Measurements from ENCODE around the gene LARP1B. TPM values are rescaled to one million over a fixed set of nuclear protein-coding genes. Genes with fewer than 3 reads are reported as not detected.
A peak's percentile ranks its signal among the peaks of the same experiment; 100 is the strongest.
"Not testable (repeated sequence)": the region's sequence is repeated elsewhere in the genome, so short reads cannot be mapped to it uniquely, and the experiment has no call there.

LARP1B gene
- total and polyA plus RNA-seq, 2 donors (not counting 1 experiment from before 2014, with no cell fraction given) = 16.8 to 17.1 TPM

DNA sequence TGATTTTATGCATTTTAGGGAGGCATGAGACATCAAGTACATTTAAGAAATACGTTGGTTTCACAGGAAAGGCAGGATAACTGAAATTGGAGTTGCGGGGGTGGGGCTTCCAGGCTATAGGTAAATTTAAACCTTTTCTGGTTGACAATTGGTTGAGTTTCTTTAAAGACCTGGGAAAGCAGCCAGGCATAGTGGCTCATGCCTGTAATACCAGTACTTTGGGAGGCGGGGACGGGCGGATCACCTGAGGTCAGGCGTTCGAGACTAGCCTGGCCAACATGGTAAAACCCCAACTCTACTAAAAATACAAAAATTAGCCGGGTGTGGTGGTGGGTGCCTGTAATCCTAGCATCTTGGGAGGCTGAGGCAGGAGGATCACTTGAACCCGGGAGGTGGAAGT, 6.2 kb upstream of the LARP1B start:
- H3K4me2 ChIP-seq (ENCODE audit: extremely low read depth, insufficient read depth, low read length); H3K79me2 ChIP-seq (ENCODE audit: control insufficient read depth, insufficient read depth, low read length); DNase-seq (ENCODE audit: low read depth in 2 of 2); H3K27ac ChIP-seq (ENCODE audit: insufficient read depth, low read length); H3K4me3 ChIP-seq (replicated peaks in 1 of 4; ENCODE audit: control extremely low read depth in 1 of 4, insufficient read depth in 1 of 4, low read depth in 3 of 4, low read length in 4 of 4); H3K36me3 ChIP-seq (ENCODE audit: control insufficient read depth, insufficient read depth, low read length); H2AFZ ChIP-seq (ENCODE audit: low read length); H4K20me1 ChIP-seq (ENCODE audit: control insufficient read depth, extremely low read depth, insufficient read depth, low read length); H3K9me3 ChIP-seq (ENCODE audit: control insufficient read depth, insufficient read depth, low read depth, low read length); H3K27me3 ChIP-seq (ENCODE audit: control insufficient read depth, insufficient read depth, low read length); H3K4me1 ChIP-seq (ENCODE audit: control insufficient read depth, extremely low read depth, insufficient read depth, low read length); H3K9ac ChIP-seq (ENCODE audit: insufficient read depth, low read length): not testable (repeated sequence)

DNA sequence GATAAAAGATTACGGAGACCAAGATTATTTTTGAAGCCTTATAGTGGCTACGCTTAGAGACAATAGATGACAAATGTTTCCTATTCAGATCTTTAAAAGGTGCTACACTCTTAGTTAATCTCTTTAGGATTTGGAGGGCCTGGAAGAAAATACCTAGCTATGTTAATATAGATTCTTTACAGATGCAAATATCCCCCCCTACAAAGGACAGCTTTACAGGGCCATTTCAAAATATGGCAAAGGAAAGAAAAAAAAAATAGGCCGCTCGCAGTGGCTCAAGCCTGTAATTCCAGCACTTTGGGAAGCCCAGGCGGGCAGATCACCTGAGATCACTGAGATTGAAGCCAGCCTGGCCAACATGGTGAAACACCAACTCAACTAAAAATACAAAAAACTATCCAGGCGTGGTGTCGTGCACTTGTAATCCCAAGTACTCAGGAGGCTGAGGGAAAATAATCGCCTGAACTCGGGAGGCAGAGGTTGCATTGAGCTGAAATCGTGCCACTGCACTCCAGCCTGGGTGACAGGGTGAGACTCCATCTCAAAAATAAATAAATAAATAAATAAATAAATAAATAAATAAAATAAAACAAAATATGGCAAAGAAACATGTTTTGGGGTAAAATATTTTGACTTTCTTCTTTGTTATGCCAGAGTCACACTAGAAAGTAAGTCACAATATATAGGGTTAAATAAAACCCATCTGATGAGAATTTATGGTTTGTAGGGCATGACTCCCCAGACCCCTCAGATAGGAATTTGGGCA, 5.5 kb upstream of the LARP1B start:
- H3K9ac ChIP-seq (ENCODE audit: insufficient read depth, low read length); DNase-seq (ENCODE audit: low read depth in 2 of 2); H3K4me2 ChIP-seq (ENCODE audit: extremely low read depth, insufficient read depth, low read length); H3K36me3 ChIP-seq (ENCODE audit: control insufficient read depth, insufficient read depth, low read length); H3K27ac ChIP-seq (ENCODE audit: insufficient read depth, low read length); H4K20me1 ChIP-seq (ENCODE audit: control insufficient read depth, extremely low read depth, insufficient read depth, low read length); H3K4me1 ChIP-seq (ENCODE audit: control insufficient read depth, extremely low read depth, insufficient read depth, low read length); H3K27me3 ChIP-seq (ENCODE audit: control insufficient read depth, insufficient read depth, low read length); H3K79me2 ChIP-seq (ENCODE audit: control insufficient read depth, insufficient read depth, low read length); H2AFZ ChIP-seq (ENCODE audit: low read length); H3K4me3 ChIP-seq (replicated peaks in 1 of 4; ENCODE audit: control extremely low read depth in 1 of 4, insufficient read depth in 1 of 4, low read depth in 3 of 4, low read length in 4 of 4); H3K9me3 ChIP-seq (ENCODE audit: control insufficient read depth, insufficient read depth, low read depth, low read length): not testable (repeated sequence)

DNA sequence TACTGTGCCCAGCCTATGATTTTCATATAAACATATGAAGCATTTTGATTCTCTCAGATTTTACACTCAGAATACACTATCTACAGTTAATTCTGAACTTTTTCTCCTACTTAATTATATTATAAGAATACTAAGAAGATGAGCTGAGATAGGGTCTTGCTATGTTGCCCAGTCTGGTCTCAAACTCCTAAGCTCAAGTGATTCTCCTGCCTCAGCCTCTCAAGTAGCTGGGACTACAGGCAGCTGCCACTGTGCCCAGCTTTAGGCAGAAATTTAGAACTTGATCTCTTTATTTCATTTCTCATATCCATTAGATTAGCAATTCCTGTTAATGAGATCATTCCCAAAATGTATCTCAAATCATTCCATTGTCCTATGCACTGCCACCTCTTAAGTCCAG, 4.7 kb upstream of the LARP1B start:
- Histone ChIP-seq H3K4me2 (ENCODE audit: extremely low read depth, insufficient read depth, low read length) (no peak overlapping the region), H3K36me3 (ENCODE audit: control insufficient read depth, insufficient read depth, low read length) (no peaks in the 10 kb centered on the region), H3K79me2 (ENCODE audit: control insufficient read depth, insufficient read depth, low read length) (no peaks in the 10 kb centered on the region), H3K27ac (ENCODE audit: insufficient read depth, low read length) (no peak overlapping the region), H3K4me3 (replicated peaks in 1 of 4; ENCODE audit: control extremely low read depth in 1 of 4, insufficient read depth in 1 of 4, low read depth in 3 of 4, low read length in 4 of 4) (no peak overlapping the region), H3K27me3 (ENCODE audit: control insufficient read depth, insufficient read depth, low read length) (no peaks in the 10 kb centered on the region), H4K20me1 (ENCODE audit: control insufficient read depth, extremely low read depth, insufficient read depth, low read length) (no peaks in the 10 kb centered on the region), H3K9ac (ENCODE audit: insufficient read depth, low read length) (no peak overlapping the region), H3K9me3 (ENCODE audit: control insufficient read depth, insufficient read depth, low read depth, low read length) (no peaks in the 10 kb centered on the region), H2AFZ (ENCODE audit: low read length) (no peak overlapping the region), H3K4me1 (ENCODE audit: control insufficient read depth, extremely low read depth, insufficient read depth, low read length) (peaks cover 2% of the 10 kb centered on the region)
- no peak for DNase-seq (ENCODE audit: low read depth in 2 of 2)
- TF ChIP-seq, protein P1, sequence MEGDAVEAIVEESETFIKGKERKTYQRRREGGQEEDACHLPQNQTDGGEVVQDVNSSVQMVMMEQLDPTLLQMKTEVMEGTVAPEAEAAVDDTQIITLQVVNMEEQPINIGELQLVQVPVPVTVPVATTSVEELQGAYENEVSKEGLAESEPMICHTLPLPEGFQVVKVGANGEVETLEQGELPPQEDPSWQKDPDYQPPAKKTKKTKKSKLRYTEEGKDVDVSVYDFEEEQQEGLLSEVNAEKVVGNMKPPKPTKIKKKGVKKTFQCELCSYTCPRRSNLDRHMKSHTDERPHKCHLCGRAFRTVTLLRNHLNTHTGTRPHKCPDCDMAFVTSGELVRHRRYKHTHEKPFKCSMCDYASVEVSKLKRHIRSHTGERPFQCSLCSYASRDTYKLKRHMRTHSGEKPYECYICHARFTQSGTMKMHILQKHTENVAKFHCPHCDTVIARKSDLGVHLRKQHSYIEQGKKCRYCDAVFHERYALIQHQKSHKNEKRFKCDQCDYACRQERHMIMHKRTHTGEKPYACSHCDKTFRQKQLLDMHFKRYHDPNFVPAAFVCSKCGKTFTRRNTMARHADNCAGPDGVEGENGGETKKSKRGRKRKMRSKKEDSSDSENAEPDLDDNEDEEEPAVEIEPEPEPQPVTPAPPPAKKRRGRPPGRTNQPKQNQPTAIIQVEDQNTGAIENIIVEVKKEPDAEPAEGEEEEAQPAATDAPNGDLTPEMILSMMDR (conservative IDR thresholded peaks at IDR 0.05 in 1 of 2, IDR thresholded peaks at IDR 0.05 in 1 of 2; ENCODE audit: low read depth in 1 of 2, low read length in 2 of 2) = no peak
- no peak for TF ChIP-seq EZH2 (IDR thresholded peaks at IDR 0.05; ENCODE audit: low read length, missing control alignments)

DNA sequence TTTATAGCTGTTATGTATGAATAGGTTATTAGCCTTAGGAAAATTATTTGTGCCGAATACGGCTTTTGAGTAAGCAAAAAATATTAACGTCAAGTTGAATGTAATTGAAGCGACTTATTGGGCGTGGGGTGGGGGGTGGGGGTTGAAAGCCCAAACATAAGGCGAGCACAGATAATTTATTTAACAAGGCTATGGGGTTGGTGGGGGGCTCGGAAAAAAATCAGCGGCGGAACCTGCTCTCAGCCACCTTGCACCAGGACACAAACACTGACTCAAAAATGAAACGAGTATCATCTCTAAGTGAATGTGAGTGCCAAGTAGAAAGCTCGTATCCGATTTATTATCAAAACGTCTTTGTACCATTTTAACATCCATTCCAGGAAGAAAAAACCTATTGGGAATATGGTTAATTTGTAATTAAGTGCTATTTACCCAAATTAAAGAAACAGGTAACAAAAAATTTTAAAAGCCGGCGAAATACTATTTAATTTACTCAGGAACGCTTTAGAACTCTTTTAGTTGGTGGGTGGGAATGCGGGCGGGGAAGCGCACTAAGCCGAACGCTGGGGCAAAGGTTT, 902 bp upstream of the LARP1B start:
- no peaks in the 10 kb centered on the region for H4K20me1 ChIP-seq (ENCODE audit: control insufficient read depth, extremely low read depth, insufficient read depth, low read length)
- H3K36me3 ChIP-seq (ENCODE audit: control insufficient read depth, insufficient read depth, low read length) = no peaks in the 10 kb centered on the region
- no peaks in the 10 kb centered on the region for H3K27me3 ChIP-seq (ENCODE audit: control insufficient read depth, insufficient read depth, low read length)
- peak overlapping the region; percentile 60 to 84 (median 68) for H3K4me3 ChIP-seq (replicated peaks in 1 of 4; ENCODE audit: control extremely low read depth in 1 of 4, insufficient read depth in 1 of 4, low read depth in 3 of 4, low read length in 4 of 4)
- TF ChIP-seq, protein P1 (conservative IDR thresholded peaks at IDR 0.05 in 1 of 2, IDR thresholded peaks at IDR 0.05 in 1 of 2; ENCODE audit: low read depth in 1 of 2, low read length in 2 of 2) = no peak
- no peak for TF ChIP-seq EZH2 (IDR thresholded peaks at IDR 0.05; ENCODE audit: low read length, missing control alignments)
- H3K79me2 ChIP-seq (ENCODE audit: control insufficient read depth, insufficient read depth, low read length) = peaks cover 29% of the 10 kb centered on the region
- H2AFZ ChIP-seq (ENCODE audit: low read length) = peak overlapping the region; percentile 87
- DNase-seq (ENCODE audit: low read depth in 2 of 2) = no peak
- no peaks in the 10 kb centered on the region for H3K9me3 ChIP-seq (ENCODE audit: control insufficient read depth, insufficient read depth, low read depth, low read length)
- peak overlapping the region; percentile 88 for H3K4me2 ChIP-seq (ENCODE audit: extremely low read depth, insufficient read depth, low read length)
- peak overlapping the region; percentile 98 for H3K9ac ChIP-seq (ENCODE audit: insufficient read depth, low read length)
- peak overlapping the region; percentile 93 for H3K27ac ChIP-seq (ENCODE audit: insufficient read depth, low read length)
- H3K4me1 ChIP-seq (ENCODE audit: control insufficient read depth, extremely low read depth, insufficient read depth, low read length) = peaks cover 2% of the 10 kb centered on the region

Measured in fibroblast of lung (primary cell).